Measurements from ENCODE around the gene SSBP3.

DNA sequence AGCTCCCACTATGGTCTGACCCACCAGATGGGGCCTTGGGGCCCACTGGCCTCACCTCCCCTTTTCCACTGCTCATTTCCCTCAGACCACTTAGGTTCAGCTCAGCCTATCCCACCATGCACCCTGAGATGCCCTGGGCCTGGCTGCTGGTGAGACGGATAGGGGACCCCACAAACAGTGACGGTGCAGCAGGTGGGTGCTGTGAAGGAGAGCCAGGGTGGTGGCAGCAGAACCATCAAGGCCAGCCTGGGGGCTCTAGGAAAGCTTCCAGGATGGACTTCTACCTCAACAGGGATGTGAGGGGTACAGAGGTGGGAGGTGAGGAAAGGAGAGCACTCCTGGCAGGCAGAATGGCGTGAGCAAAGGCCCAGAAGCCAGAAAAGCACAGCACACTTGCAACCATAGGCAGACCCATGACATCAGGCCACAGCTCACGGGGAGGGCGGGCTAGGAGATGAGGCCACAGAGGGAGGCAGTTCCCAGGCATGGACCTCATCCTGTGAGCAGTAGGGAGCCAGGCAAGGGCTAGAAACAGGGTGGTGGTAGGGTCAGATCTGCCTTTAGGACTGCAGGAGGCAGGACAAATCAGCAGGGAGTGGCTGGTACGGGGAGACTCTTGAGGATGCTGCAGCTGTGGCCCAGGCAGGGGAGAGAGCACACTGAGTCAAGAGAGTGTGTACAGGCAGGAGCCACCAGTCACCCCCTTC is 229.4 kb downstream of the SSBP3 start:
- TF ChIP-seq, protein P1, sequence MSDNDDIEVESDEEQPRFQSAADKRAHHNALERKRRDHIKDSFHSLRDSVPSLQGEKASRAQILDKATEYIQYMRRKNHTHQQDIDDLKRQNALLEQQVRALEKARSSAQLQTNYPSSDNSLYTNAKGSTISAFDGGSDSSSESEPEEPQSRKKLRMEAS (IDR thresholded peaks at IDR 0.05), result no peak
- TF ChIP-seq CTCF (IDR thresholded peaks at IDR 0.05 in 2 of 3, conservative IDR thresholded peaks at IDR 0.05 in 1 of 3; ENCODE audit: borderline replicate concordance in 1 of 3, insufficient read depth in 1 of 3, low read depth in 2 of 3, low read length in 2 of 3) (no peak), RAD21 (IDR thresholded peaks at IDR 0.05; ENCODE audit: low read depth) (no peak), POLR2A (IDR thresholded peaks at IDR 0.05; ENCODE audit: borderline replicate concordance, extremely low read depth, insufficient read depth, insufficient read length) (no peak), SIN3A (IDR thresholded peaks at IDR 0.05; ENCODE audit: low read depth) (no peak), EGR1 (IDR thresholded peaks at IDR 0.05; ENCODE audit: low read depth) (no peak), ZNF274 (IDR thresholded peaks at IDR 0.05; ENCODE audit: low read depth, low read length) (no peak), EZH2 (IDR thresholded peaks at IDR 0.05) (no peak)
